Gastrocnemius medialis (tissue), 4 donors: Measurements from ENCODE around the gene FTSJ1.

Experiments used
- CTCF ChIP-seq, 5 experiments: fragments of 450-650 bp in 3 of 5; fragments of 200-600 bp in 2 of 5; sonication (generic) in 2 of 5; IDR thresholded peaks in 4 of 5; conservative IDR thresholded peaks in 1 of 5; 1 replicate in 4 of 5; 2 replicates in 1 of 5; pipeline ENCODE4 v1.5.1; 2016 to 2019; ENCODE audit warnings: antibody characterized with exemption in 5 of 5, mild to moderate bottlenecking in 3 of 5, moderate library complexity in 3 of 5
- POLR2A ChIP-seq, 2 donors: fragments of 450-650 bp; IDR thresholded peaks; one replicate each; pipeline ENCODE4 v1.6.1; 2017; ENCODE audit warnings: antibody characterized with exemption in 2 of 2, mild to moderate bottlenecking in 2 of 2, moderate library complexity in 2 of 2

- TF ChIP-seq POLR2A (IDR thresholded peaks at IDR 0.05) (no peak), CTCF (IDR thresholded peaks at IDR 0.05 in 4 of 5, conservative IDR thresholded peaks at IDR 0.05 in 1 of 5) (no peak)
These were observed 4.5 kb upstream of the FTSJ1 start for GRCh38 chrX:48471504-48471903.
